Measurements from ENCODE around the gene NLRP3. TPM values are rescaled to one million over a fixed set of nuclear protein-coding genes. Genes with fewer than 3 reads are reported as not detected.

The NLRP3 gene
- total RNA-seq, 1 experiment from 2014 or later: not detected

- H3K4me1 ChIP-seq (ENCODE audit: control insufficient read depth in 1 of 2, insufficient read depth in 2 of 2, low read length in 2 of 2): no peaks in the 10 kb centered on the region
- ChIA-PET RAD21 (ENCODE audit: low non-redundant PET in 1 of 2, low total read pairs in 2 of 2, uncharacterized antibody in 2 of 2, unreplicated experiment in 2 of 2) (no interaction called here), POLR2A (no interaction called here), CTCF (no interaction called here)
- H3K27me3 ChIP-seq (ENCODE audit: insufficient read depth, low read length): no peaks in the 10 kb centered on the region
- no peak overlapping the region for H3K4me3 ChIP-seq (replicated peaks in 1 of 2; ENCODE audit: low read depth in 1 of 2, low read length in 2 of 2)
- H3K79me2 ChIP-seq (ENCODE audit: insufficient read depth, low read length): no peaks in the 10 kb centered on the region
- H3K27ac ChIP-seq (ENCODE audit: low read depth, low read length): no peak overlapping the region
- no peaks in the 10 kb centered on the region for H3K9me3 ChIP-seq (ENCODE audit: control insufficient read depth in 1 of 2, insufficient read depth in 1 of 2, low read depth in 1 of 2, low read length in 2 of 2)
- H3K36me3 ChIP-seq (ENCODE audit: control insufficient read depth in 1 of 2, insufficient read depth in 2 of 2, low read length in 2 of 2): no peaks in the 10 kb centered on the region
- no peaks in the 10 kb centered on the region; the same call in 1 of the 2 replicates for H4K20me1 ChIP-seq (ENCODE audit: insufficient read depth)
- H2AFZ ChIP-seq (ENCODE audit: low read depth, low read length, poor library complexity, severe bottlenecking): no peak overlapping the region
- intact Hi-C loops (cut with micrococcal nuclease): no loop called here
- BruUV-seq (replicated peaks): no TSS peak
- no peak for DNase-seq (ENCODE audit: low read depth, low spot score)
- TF ChIP-seq ZNF274 (IDR thresholded peaks at IDR 0.05; ENCODE audit: low read depth, low read length) (no peak), ELF1 (IDR thresholded peaks at IDR 0.05; ENCODE audit: borderline replicate concordance, low read depth) (no peak), YY1 (IDR thresholded peaks at IDR 0.05; ENCODE audit: extremely low read depth, insufficient replicate concordance, low read depth, low read length) (no peak), ATF3 (IDR thresholded peaks at IDR 0.05) (no peak), EZH2 (IDR thresholded peaks at IDR 0.05) (no peak), TCF7L2 (IDR thresholded peaks at IDR 0.05; ENCODE audit: borderline replicate concordance, extremely low read depth, insufficient read depth, insufficient read length) (no peak), SP1 (IDR thresholded peaks at IDR 0.05; ENCODE audit: low read depth) (no peak), EGR1 (IDR thresholded peaks at IDR 0.05; ENCODE audit: low read depth) (no peak), REST (IDR thresholded peaks at IDR 0.05; ENCODE audit: low read depth) (no peak), EZH2phosphoT487 (IDR thresholded peaks at IDR 0.05; ENCODE audit: borderline replicate concordance) (no peak), ZFX (IDR thresholded peaks at IDR 0.05) (no peak), FOSL1 (IDR thresholded peaks at IDR 0.05; ENCODE audit: low read depth) (no peak)
- ATAC-seq: no peak
- no peaks in the 10 kb centered on the region for H3K9me2 ChIP-seq (ENCODE audit: insufficient read depth)
- H3K9ac ChIP-seq (ENCODE audit: low read length): no peak overlapping the region
- H3K4me2 ChIP-seq (ENCODE audit: low read length): no peak overlapping the region
These were observed 52.6 kb downstream of the NLRP3 start for GRCh38 chr1:247468481-247469140.

All from HCT116 (cell line).